OCI-LY1 (cell line): ENCODE measurements around the gene MCUR1.

Source experiments
- H2AFZ ChIP-seq: fragments of 200-600 bp; sonication (generic), shearing (Covaris generic); 2 replicates; pipeline ENCODE4 v1.6.0; 2014; ENCODE audit warnings: antibody characterized with exemption, mild to moderate bottlenecking, low read length
- H3F3A ChIP-seq: fragments of 200-600 bp; sonication (generic), shearing (Covaris generic); 2 replicates; pipeline ENCODE4 v1.6.0; 2014; ENCODE audit warnings: mild to moderate bottlenecking, antibody characterized with exemption, low read length, moderate library complexity; ENCODE audit not compliant: insufficient read depth
- H3K27ac ChIP-seq: fragments of 200-600 bp; sonication (generic); 2 replicates; pipeline ENCODE4 v1.5.1; 2014; ENCODE audit warnings: low read length, mixed run types, mild to moderate bottlenecking, low read depth; ENCODE audit not compliant: poor library complexity, severe bottlenecking
- H3K27me3 ChIP-seq: fragments of 200-600 bp; sonication (generic); 2 replicates; pipeline ENCODE4 v1.6.0; 2014; ENCODE audit warnings: antibody characterized with exemption, mild to moderate bottlenecking, low read length, moderate library complexity; ENCODE audit not compliant: insufficient read depth
- H3K36me3 ChIP-seq: fragments of 200-600 bp; sonication (generic); 2 replicates; pipeline ENCODE4 v1.6.1; 2014; ENCODE audit warnings: mild to moderate bottlenecking, antibody characterized with exemption, low read length, moderate library complexity, mixed read lengths; ENCODE audit not compliant: insufficient read depth
- H3K4me1 ChIP-seq: fragments of 200-600 bp; sonication (generic); 2 replicates; pipeline ENCODE4 v1.5.1; 2014; ENCODE audit warnings: mild to moderate bottlenecking, low read length, moderate library complexity; ENCODE audit not compliant: insufficient read depth, severe bottlenecking
- H3K4me2 ChIP-seq: fragments of 200-600 bp; sonication (generic), shearing (Covaris generic); 2 replicates; pipeline ENCODE4 v1.6.1; 2014; ENCODE audit warnings: low read length
- H3K4me3 ChIP-seq: fragments of 200-600 bp; sonication (generic); 2 replicates; pipeline ENCODE4 v1.5.1; 2014; ENCODE audit warnings: low read length, low read depth, mild to moderate bottlenecking, mixed read lengths; ENCODE audit not compliant: poor library complexity, severe bottlenecking
- H3K79me2 ChIP-seq: fragments of 200-600 bp; shearing (Covaris generic); 2 replicates; pipeline ENCODE4 v1.6.1; 2016; ENCODE audit warnings: mixed run types, low read length, mixed read lengths; ENCODE audit not compliant: insufficient read depth
- H3K9ac ChIP-seq: fragments of 200-600 bp; sonication (generic), shearing (Covaris generic); 2 replicates; pipeline ENCODE4 v1.6.1; 2014; ENCODE audit warnings: mild to moderate bottlenecking, low read length, mixed read lengths
- H3K9me2 ChIP-seq: fragments of 200-600 bp; sonication (generic), shearing (Covaris generic); 2 replicates; pipeline ENCODE4 v1.6.1; 2014; ENCODE audit warnings: low read depth, mild to moderate bottlenecking, low read length, mixed read lengths
- H3K9me3 ChIP-seq: fragments of 200-600 bp; shearing (Covaris generic); 2 replicates; pipeline ENCODE4 v1.6.1; 2014; ENCODE audit warnings: low read length, mixed read lengths
- H4K20me1 ChIP-seq: fragments of 200-600 bp; sonication (generic), shearing (Covaris generic); 2 replicates; pipeline ENCODE4 v1.6.0; 2016; ENCODE audit warnings: mild to moderate bottlenecking, low read length; ENCODE audit not compliant: insufficient read depth
- EZH2 ChIP-seq: fragments of 200-600 bp; sonication (generic), shearing (Covaris generic); IDR thresholded peaks from 2 replicates; pipeline ENCODE4 v1.8.0; 2017; ENCODE audit warnings: borderline replicate concordance, mixed run types, mild to moderate bottlenecking, antibody characterized with exemption, low read length, moderate library complexity, mixed read lengths
- TF ChIP-seq, protein P1 (sequence below): fragments of 200-600 bp; sonication (generic), shearing (Covaris generic); IDR thresholded peaks from 2 replicates; pipeline ENCODE4 v1.5.1; 2017; ENCODE audit warnings: mild to moderate bottlenecking, antibody characterized with exemption, low read length, moderate library complexity, mixed read lengths

Gene MCUR1

DNA sequence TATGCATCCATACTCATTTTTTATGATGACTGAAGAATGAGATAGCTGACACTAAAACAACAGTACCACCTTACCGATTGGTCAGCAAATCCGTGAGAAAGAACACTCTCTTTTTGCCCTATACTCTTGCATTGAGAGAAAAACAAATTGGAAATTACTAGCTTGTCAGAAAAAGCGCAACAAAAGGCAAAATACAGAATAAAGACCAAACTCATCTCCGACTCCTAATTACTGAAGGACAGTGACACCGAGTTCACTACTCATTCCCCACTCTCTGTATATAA, 2.1 kb downstream of the MCUR1 start:
- peaks cover 41% of the 10 kb centered on the region for H3K79me2 ChIP-seq
- no peaks in the 10 kb centered on the region for H3K9me2 ChIP-seq
- no peaks in the 10 kb centered on the region for H4K20me1 ChIP-seq
- H3K9ac ChIP-seq, result no peak overlapping the region
- H3K4me3 ChIP-seq, result peak overlapping the region; percentile 93
- TF ChIP-seq EZH2, result no peak
- TF ChIP-seq, protein P1, sequence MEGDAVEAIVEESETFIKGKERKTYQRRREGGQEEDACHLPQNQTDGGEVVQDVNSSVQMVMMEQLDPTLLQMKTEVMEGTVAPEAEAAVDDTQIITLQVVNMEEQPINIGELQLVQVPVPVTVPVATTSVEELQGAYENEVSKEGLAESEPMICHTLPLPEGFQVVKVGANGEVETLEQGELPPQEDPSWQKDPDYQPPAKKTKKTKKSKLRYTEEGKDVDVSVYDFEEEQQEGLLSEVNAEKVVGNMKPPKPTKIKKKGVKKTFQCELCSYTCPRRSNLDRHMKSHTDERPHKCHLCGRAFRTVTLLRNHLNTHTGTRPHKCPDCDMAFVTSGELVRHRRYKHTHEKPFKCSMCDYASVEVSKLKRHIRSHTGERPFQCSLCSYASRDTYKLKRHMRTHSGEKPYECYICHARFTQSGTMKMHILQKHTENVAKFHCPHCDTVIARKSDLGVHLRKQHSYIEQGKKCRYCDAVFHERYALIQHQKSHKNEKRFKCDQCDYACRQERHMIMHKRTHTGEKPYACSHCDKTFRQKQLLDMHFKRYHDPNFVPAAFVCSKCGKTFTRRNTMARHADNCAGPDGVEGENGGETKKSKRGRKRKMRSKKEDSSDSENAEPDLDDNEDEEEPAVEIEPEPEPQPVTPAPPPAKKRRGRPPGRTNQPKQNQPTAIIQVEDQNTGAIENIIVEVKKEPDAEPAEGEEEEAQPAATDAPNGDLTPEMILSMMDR, result no peak
- no peak overlapping the region for H3K27ac ChIP-seq
- H3K36me3 ChIP-seq, result peaks cover 3% of the 10 kb centered on the region; the same call in 1 of the 2 replicates
- H3K9me3 ChIP-seq, result no peaks in the 10 kb centered on the region
- H3K27me3 ChIP-seq, result no peaks in the 10 kb centered on the region
- peaks cover 36% of the 10 kb centered on the region for H3K4me1 ChIP-seq
- no peak overlapping the region for H2AFZ ChIP-seq
- peak overlapping the region; percentile 78 for H3K4me2 ChIP-seq
- peaks cover 5% of the 10 kb centered on the region; the same call in 1 of the 2 replicates for H3F3A ChIP-seq

DNA sequence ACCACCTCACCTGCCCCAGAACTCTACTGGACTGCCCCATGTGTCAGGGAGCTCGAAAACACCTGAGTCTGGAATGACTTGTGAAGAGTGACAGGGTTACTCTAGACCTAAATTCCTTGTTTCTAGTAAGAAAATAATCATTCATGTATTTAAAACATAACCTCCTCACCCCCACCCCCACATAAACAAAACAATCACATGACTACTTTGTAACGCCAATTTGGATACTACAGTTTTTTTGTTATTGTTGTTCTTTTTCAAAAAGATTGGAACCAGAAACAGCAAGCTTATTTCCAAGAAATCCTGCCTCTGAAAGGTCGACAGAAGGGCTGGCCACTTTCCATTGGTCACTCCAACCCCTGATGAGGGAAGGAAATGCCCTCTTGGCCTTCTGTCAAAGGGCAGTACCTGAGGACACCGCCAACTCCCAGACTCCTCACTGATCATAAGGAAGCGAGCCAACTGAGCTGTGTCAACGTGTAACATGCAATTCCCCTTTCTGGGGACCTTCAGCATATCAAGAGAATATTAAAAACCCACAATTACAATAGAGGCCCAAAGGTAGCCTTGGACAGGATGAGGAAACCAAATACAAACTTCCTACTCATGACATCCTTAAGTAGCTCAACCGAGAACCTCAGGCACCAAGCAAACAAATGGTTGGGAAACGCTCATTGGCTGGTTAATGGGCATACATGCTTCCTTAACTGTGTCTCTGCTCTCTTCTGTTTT, 2.6 kb downstream of the MCUR1 start:
- peak overlapping the region; percentile 93 for H3K4me3 ChIP-seq
- no peaks in the 10 kb centered on the region for H3K9me2 ChIP-seq
- peaks cover 5% of the 10 kb centered on the region; the same call in 1 of the 2 replicates for H3F3A ChIP-seq
- no peak overlapping the region for H3K27ac ChIP-seq
- H3K4me2 ChIP-seq, result peak overlapping the region; percentile 78; the same call in 1 of the 2 replicates
- peaks cover 36% of the 10 kb centered on the region for H3K4me1 ChIP-seq
- no peaks in the 10 kb centered on the region for H3K9me3 ChIP-seq
- H3K36me3 ChIP-seq, result peaks cover 3% of the 10 kb centered on the region; the same call in 1 of the 2 replicates
- H2AFZ ChIP-seq, result no peak overlapping the region
- H4K20me1 ChIP-seq, result no peaks in the 10 kb centered on the region
- TF ChIP-seq, protein P1, result no peak
- TF ChIP-seq EZH2, result no peak
- H3K27me3 ChIP-seq, result no peaks in the 10 kb centered on the region
- peaks cover 41% of the 10 kb centered on the region for H3K79me2 ChIP-seq
- H3K9ac ChIP-seq, result no peak overlapping the region

DNA sequence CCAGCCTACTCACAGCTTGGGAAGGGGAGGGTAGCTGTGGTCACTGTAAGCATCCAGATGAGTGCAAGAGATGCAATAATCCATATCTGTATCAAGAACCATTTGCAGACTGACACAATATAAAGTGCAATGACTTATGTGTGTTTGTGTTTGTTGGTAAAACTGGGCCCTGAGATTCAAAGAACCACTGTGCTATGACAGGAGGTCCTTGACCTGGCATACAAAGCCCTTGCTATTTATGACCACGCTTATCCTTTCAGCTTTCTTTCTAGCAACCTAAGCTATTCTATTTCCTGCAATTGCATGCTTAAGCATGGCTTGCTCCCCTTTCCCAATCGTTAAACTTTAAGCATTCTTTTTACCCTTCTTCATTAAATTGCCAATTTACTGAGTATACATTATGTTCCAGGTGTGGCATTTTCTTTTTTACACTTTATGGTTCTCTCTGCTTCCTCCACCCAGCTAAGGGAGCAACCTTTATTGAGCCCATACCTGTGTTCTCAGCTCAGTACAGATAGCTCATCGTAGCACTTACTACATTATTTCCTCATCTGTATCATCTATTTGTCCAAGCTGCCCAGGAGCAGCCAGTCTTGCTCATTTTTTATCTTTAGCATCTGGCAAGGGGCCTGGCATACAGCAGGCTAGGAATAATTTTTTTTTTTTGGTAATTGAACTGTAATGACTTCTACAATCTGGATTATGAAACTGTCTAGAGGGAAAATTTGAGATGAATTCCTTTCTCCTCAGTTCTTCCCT, 3.5 kb downstream of the MCUR1 start:
- H3K4me2 ChIP-seq, result no peak overlapping the region
- H3K36me3 ChIP-seq, result peaks cover 8% of the 10 kb centered on the region; the same call in 1 of the 2 replicates
- no peak overlapping the region for H2AFZ ChIP-seq
- H3K4me1 ChIP-seq, result peaks cover 36% of the 10 kb centered on the region
- H4K20me1 ChIP-seq, result no peaks in the 10 kb centered on the region
- no peaks in the 10 kb centered on the region for H3K9me2 ChIP-seq
- H3K4me3 ChIP-seq, result no peak overlapping the region
- H3K27ac ChIP-seq, result no peak overlapping the region
- H3K9ac ChIP-seq, result no peak overlapping the region
- no peaks in the 10 kb centered on the region for H3K27me3 ChIP-seq
- peaks cover 5% of the 10 kb centered on the region; the same call in 1 of the 2 replicates for H3F3A ChIP-seq
- TF ChIP-seq, protein P1, result no peak
- TF ChIP-seq EZH2, result no peak
- no peaks in the 10 kb centered on the region for H3K9me3 ChIP-seq
- H3K79me2 ChIP-seq, result peaks cover 41% of the 10 kb centered on the region
